Dendritic cell treated with granulocyte-macrophage colony-stimulating factor and Interleukin-4, amounts not matched to agents 40 ng/mL and 50 ng/mL, for 4 days (primary cell): ENCODE data around the gene PSMA3.

Source experiments
- H3K27ac Mint-ChIP-seq: one replicate; pipeline ENCODE4 v1.8.0; 2022; ENCODE audit warnings: mild to moderate bottlenecking, mixed read lengths
- H3K27me3 Mint-ChIP-seq: one replicate; pipeline ENCODE4 v1.8.0; 2022; ENCODE audit warnings: mild to moderate bottlenecking, mixed read lengths
- H3K36me3 Mint-ChIP-seq: one replicate; pipeline ENCODE4 v1.8.0; 2022; ENCODE audit warnings: low read depth, mixed read lengths
- H3K4me1 Mint-ChIP-seq: one replicate; pipeline ENCODE4 v1.8.0; 2022; ENCODE audit warnings: low read depth, mixed read lengths
- H3K4me3 Mint-ChIP-seq: one replicate; pipeline ENCODE4 v1.8.0; 2022; ENCODE audit warnings: mild to moderate bottlenecking, moderate library complexity, mixed read lengths
- H3K9me3 Mint-ChIP-seq: one replicate; pipeline ENCODE4 v1.8.0; 2022; ENCODE audit warnings: mixed read lengths
- intact Hi-C: fragments of 100-400 bp; cut with micrococcal nuclease; formaldehyde crosslinking; loops from one replicate; pipeline ENCODE4 v1.15.0; 2022

The PSMA3 gene

GRCh38 chr14:58280954-58281787, 36.5 kb downstream of the PSMA3 start:
- H3K4me1 Mint-ChIP-seq: peaks cover 66% of the 10 kb centered on the region
- peak overlapping the region; percentile 96 for H3K27ac Mint-ChIP-seq
- peaks cover 83% of the 10 kb centered on the region for H3K36me3 Mint-ChIP-seq
- H3K9me3 Mint-ChIP-seq: no peaks in the 10 kb centered on the region
- peak overlapping the region; percentile 55 for H3K4me3 Mint-ChIP-seq
- H3K27me3 Mint-ChIP-seq: no peaks in the 10 kb centered on the region
- intact Hi-C loops: loop anchor here (1.0 to 5.0 kb wide), 2 partner anchors 16 to 39 kb away; partner anchors contain the start of gene PSMA3

- H3K4me1 Mint-ChIP-seq: peaks cover 61% of the 10 kb centered on the region
- peak overlapping the region; percentile 13 for H3K4me3 Mint-ChIP-seq
- intact Hi-C loops: loop anchor here (1.0 to 5.0 kb wide), 2 partner anchors 15 to 40 kb away; partner anchors contain the start of gene PSMA3
- H3K27ac Mint-ChIP-seq: peak overlapping the region; percentile 96
- no peaks in the 10 kb centered on the region for H3K27me3 Mint-ChIP-seq
- H3K36me3 Mint-ChIP-seq: peaks cover 84% of the 10 kb centered on the region
- H3K9me3 Mint-ChIP-seq: no peaks in the 10 kb centered on the region
Measured at GRCh38 chr14:58281969-58282368, 37.3 kb downstream of the PSMA3 start.

- Mint-ChIP-seq H3K4me3 (no peak overlapping the region), H3K36me3 (peaks cover 84% of the 10 kb centered on the region), H3K4me1 (peaks cover 67% of the 10 kb centered on the region), H3K27ac (peak overlapping the region; percentile 96), H3K27me3 (no peaks in the 10 kb centered on the region), H3K9me3 (no peaks in the 10 kb centered on the region)
- intact Hi-C loops: loop anchor here (5.0 kb wide), 1 partner anchor 41 kb away; the partner anchor contains the start of gene PSMA3
Measured at GRCh38 chr14:58282925-58283593, 38.4 kb downstream of the PSMA3 start.

- peaks cover 71% of the 10 kb centered on the region for H3K4me1 Mint-ChIP-seq
Measured at GRCh38 chr14:58283730-58284129, 39.1 kb downstream of the PSMA3 start.

GRCh38 chr14:58285132-58285531, 40.5 kb downstream of the PSMA3 start:
- H3K27ac Mint-ChIP-seq: peak overlapping the region; percentile 96
- intact Hi-C loops: no loop called here
- H3K4me1 Mint-ChIP-seq: peaks cover 74% of the 10 kb centered on the region
- no peak overlapping the region for H3K4me3 Mint-ChIP-seq
- no peaks in the 10 kb centered on the region for H3K9me3 Mint-ChIP-seq
- H3K36me3 Mint-ChIP-seq: peaks cover 84% of the 10 kb centered on the region
- H3K27me3 Mint-ChIP-seq: no peaks in the 10 kb centered on the region

More at GRCh38 chr14:58283730-58284129, 39.1 kb downstream of the PSMA3 start:
- no peaks in the 10 kb centered on the region for H3K27me3 Mint-ChIP-seq
- intact Hi-C loops: loop anchor here (5.0 kb wide), 1 partner anchor 41 kb away; the partner anchor contains the start of gene PSMA3
- H3K4me3 Mint-ChIP-seq: no peak overlapping the region
- no peaks in the 10 kb centered on the region for H3K9me3 Mint-ChIP-seq
- H3K27ac Mint-ChIP-seq: peak overlapping the region; percentile 96
- peaks cover 84% of the 10 kb centered on the region for H3K36me3 Mint-ChIP-seq

- no peaks in the 10 kb centered on the region for H3K9me3 Mint-ChIP-seq
- peaks cover 96% of the 10 kb centered on the region for H3K36me3 Mint-ChIP-seq
- H3K4me1 Mint-ChIP-seq: peaks cover 58% of the 10 kb centered on the region
- H3K27me3 Mint-ChIP-seq: no peaks in the 10 kb centered on the region
- H3K4me3 Mint-ChIP-seq: no peak overlapping the region
- no peak overlapping the region for H3K27ac Mint-ChIP-seq
- intact Hi-C loops: no loop called here
Measured at GRCh38 chr14:58287607-58288042, 43.0 kb downstream of the PSMA3 start.

GRCh38 chr14:58288106-58288792, 43.6 kb downstream of the PSMA3 start:
- intact Hi-C loops: no loop called here
- no peak overlapping the region for H3K4me3 Mint-ChIP-seq
- no peaks in the 10 kb centered on the region for H3K27me3 Mint-ChIP-seq
- H3K4me1 Mint-ChIP-seq: peaks cover 56% of the 10 kb centered on the region
- H3K36me3 Mint-ChIP-seq: peaks cover 96% of the 10 kb centered on the region
- no peaks in the 10 kb centered on the region for H3K9me3 Mint-ChIP-seq
- no peak overlapping the region for H3K27ac Mint-ChIP-seq

- intact Hi-C loops: no loop called here
- peaks cover 54% of the 10 kb centered on the region for H3K4me1 Mint-ChIP-seq
Measured at GRCh38 chr14:58291646-58292045, 47.0 kb downstream of the PSMA3 start.

GRCh38 chr14:58292187-58292586, 47.5 kb downstream of the PSMA3 start:
- Mint-ChIP-seq H3K4me3 (no peak overlapping the region), H3K27me3 (no peaks in the 10 kb centered on the region), H3K4me1 (peaks cover 54% of the 10 kb centered on the region), H3K27ac (no peak overlapping the region), H3K9me3 (no peaks in the 10 kb centered on the region), H3K36me3 (peaks cover 83% of the 10 kb centered on the region)
- intact Hi-C loops: no loop called here

More at GRCh38 chr14:58291646-58292045, 47.0 kb downstream of the PSMA3 start:
- Mint-ChIP-seq H3K27me3 (no peaks in the 10 kb centered on the region), H3K4me3 (no peak overlapping the region), H3K9me3 (no peaks in the 10 kb centered on the region), H3K36me3 (peaks cover 86% of the 10 kb centered on the region), H3K27ac (peak overlapping the region; percentile 17)

- Mint-ChIP-seq H3K27ac (no peak overlapping the region), H3K36me3 (peaks cover 63% of the 10 kb centered on the region), H3K9me3 (no peaks in the 10 kb centered on the region), H3K4me1 (peaks cover 41% of the 10 kb centered on the region), H3K27me3 (no peaks in the 10 kb centered on the region), H3K4me3 (no peak overlapping the region)
- intact Hi-C loops: no loop called here
Measured at GRCh38 chr14:58294201-58294600, 49.6 kb downstream of the PSMA3 start.

GRCh38 chr14:58296726-58297125, 52.1 kb downstream of the PSMA3 start:
- Mint-ChIP-seq H3K4me3 (no peak overlapping the region), H3K27me3 (no peaks in the 10 kb centered on the region), H3K4me1 (peaks cover 26% of the 10 kb centered on the region), H3K27ac (no peak overlapping the region), H3K9me3 (no peaks in the 10 kb centered on the region), H3K36me3 (peaks cover 58% of the 10 kb centered on the region)
- intact Hi-C loops: loop anchor here (1.0 to 5.0 kb wide), 4 partner anchors 15 to 131 kb away; partner anchors contain the start of genes ACTR10, KIAA0586, PSMA3 and TIMM9

- intact Hi-C loops: loop anchor here (1.0 to 5.0 kb wide), 4 partner anchors 16 to 130 kb away; partner anchors contain the start of genes ACTR10, KIAA0586, PSMA3 and TIMM9
- Mint-ChIP-seq H3K9me3 (no peaks in the 10 kb centered on the region), H3K36me3 (peaks cover 60% of the 10 kb centered on the region), H3K27me3 (no peaks in the 10 kb centered on the region), H3K4me3 (no peak overlapping the region), H3K4me1 (peaks cover 28% of the 10 kb centered on the region), H3K27ac (no peak overlapping the region)
Measured at GRCh38 chr14:58297412-58297761, 52.7 kb downstream of the PSMA3 start.

- H3K4me3 Mint-ChIP-seq: no peak overlapping the region
- intact Hi-C loops: loop anchor here (1.0 to 5.0 kb wide), 4 partner anchors 17 to 129 kb away; partner anchors contain the start of genes ACTR10, KIAA0586, PSMA3 and TIMM9
Measured at GRCh38 chr14:58297762-58298476, 53.3 kb downstream of the PSMA3 start.

More at GRCh38 chr14:58297762-58298476, 53.3 kb downstream of the PSMA3 start:
- peaks cover 60% of the 10 kb centered on the region for H3K36me3 Mint-ChIP-seq
- no peak overlapping the region for H3K27ac Mint-ChIP-seq
- no peaks in the 10 kb centered on the region for H3K27me3 Mint-ChIP-seq
- no peaks in the 10 kb centered on the region for H3K9me3 Mint-ChIP-seq
- H3K4me1 Mint-ChIP-seq: peaks cover 26% of the 10 kb centered on the region
